Activated T-cell treated with anti-CD3 and anti-CD28 coated beads, Interleukin-2, amount 50 U/mL, for 24 hours (primary cell): ENCODE results near the gene SLC22A5.
A peak's percentile ranks its signal among the peaks of the same experiment; 100 is the strongest.
"Not testable (repeated sequence)": the region's sequence is repeated elsewhere in the genome, so short reads cannot be mapped to it uniquely, and the experiment has no call there.

Source experiments
- DNase-seq: peaks from one replicate; pipeline ENCODE4 v3.0.0-alpha.2; 2020
- H3K27ac Mint-ChIP-seq: 2 replicates; pipeline ENCODE4 v1.8.0; 2020; ENCODE audit warnings: mild to moderate bottlenecking, mixed read lengths
- H3K27me3 Mint-ChIP-seq: 2 replicates; pipeline ENCODE4 v1.8.0; 2020; ENCODE audit warnings: mixed read lengths
- H3K36me3 Mint-ChIP-seq: 2 replicates; pipeline ENCODE4 v1.8.0; 2020; ENCODE audit warnings: low read depth, mixed read lengths
- H3K4me1 Mint-ChIP-seq: 2 replicates; pipeline ENCODE4 v1.8.0; 2020; ENCODE audit warnings: low read depth, mixed read lengths
- H3K4me3 Mint-ChIP-seq: 2 replicates; pipeline ENCODE4 v1.8.0; 2020; ENCODE audit warnings: mild to moderate bottlenecking, moderate library complexity, mixed read lengths
- H3K9me3 Mint-ChIP-seq: 2 replicates; pipeline ENCODE4 v1.8.0; 2020; ENCODE audit warnings: mixed read lengths

The SLC22A5 gene

DNA sequence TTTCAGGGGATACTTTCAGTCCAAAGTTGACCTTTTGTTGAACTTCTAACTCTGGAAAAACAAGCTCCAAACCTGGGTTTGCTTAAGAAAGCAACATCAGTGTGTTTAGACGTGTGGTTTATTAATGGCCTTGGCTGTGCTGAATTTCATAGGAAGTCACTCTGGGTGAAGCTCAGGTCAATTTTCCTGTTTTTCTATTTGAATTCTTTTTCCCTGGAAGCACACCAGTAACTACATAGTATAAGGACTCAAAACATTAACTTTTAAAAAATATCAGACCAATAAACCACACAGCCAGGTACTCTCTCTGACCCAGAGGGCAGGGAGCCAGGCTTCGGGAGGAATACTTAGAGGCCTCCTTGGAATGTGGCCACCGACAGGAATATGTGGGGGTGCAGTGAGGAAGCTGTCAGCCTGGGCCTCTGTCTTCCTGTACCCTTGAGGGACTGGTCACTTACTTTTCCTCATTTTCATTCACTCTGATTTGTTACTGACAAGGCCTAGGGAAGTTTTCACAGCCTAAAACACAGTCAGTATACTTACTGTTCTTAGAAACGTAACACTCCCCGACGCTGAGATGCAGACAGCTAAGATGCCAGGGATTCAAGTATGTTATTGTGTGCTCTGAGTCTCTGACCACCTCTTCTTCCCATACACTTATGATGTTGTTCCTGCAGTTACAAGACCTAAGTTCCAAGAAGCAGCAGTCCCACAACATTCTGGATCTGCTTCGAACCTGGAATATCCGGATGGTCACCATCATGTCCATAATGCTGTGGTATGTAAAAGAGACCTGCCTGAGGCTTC, 18.9 kb downstream of the SLC22A5 start:
- DNase-seq, result no peak
- Mint-ChIP-seq H3K4me3 (no peak overlapping the region), H3K27me3 (no peaks in the 10 kb centered on the region), H3K4me1 (peaks cover 63% of the 10 kb centered on the region), H3K9me3 (no peaks in the 10 kb centered on the region), H3K36me3 (peaks cover 17% of the 10 kb centered on the region), H3K27ac (peak overlapping the region; percentile 4)

DNA sequence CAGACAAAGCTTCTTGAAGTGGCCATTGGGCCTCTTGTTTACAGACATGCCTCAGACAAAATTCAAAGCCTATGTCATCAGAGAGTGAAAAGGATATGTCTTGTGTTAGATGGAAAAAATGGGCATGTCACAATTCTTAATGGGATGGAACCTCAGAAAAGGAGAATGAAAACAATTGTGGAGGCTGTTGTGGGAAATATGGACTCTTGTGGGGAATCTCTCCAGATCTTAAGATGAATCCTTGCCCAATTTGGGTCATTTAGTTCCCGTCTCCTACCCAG, 19.5 kb downstream of the SLC22A5 start:
- no peaks in the 10 kb centered on the region for H3K27me3 Mint-ChIP-seq
- peaks cover 63% of the 10 kb centered on the region for H3K4me1 Mint-ChIP-seq
- no peak overlapping the region for H3K4me3 Mint-ChIP-seq
- peaks cover 23% of the 10 kb centered on the region for H3K36me3 Mint-ChIP-seq
- H3K9me3 Mint-ChIP-seq, result no peaks in the 10 kb centered on the region
- DNase-seq, result no peak
- peak overlapping the region; percentile 4 for H3K27ac Mint-ChIP-seq

DNA sequence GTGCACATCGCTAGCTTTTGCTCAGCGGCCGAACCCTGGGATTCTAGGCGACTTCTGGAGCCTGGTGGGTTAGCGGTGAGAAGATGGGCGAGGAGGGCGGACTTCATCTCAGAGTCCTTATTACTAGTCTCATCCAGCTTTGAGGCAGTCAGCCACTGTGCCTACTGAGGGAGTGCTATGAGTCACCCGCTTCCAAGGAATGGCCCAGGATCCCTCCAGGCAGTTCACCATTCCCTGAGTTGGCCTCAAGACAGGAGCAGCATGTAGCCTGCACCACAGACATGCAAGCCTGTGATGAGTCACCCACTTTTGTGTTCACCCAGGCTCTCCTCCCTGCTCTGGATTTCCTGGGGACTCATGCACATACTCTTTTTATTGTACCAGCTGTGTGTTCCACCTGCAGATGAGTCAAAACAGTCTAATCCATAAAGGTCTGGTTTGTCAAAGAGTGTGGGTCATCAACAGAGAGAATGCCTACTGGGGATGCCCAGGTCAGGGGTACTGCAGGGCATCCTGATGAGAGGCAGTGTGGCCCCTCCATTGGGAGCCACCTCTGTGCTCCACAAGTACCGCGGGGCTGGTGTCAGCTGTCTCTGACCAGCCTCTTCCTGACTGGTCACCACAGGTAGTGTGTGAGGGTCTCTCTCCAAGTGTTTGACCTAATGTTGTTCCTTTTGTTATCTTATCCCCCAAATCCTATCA, 20.2 kb downstream of the SLC22A5 start:
- no peak for DNase-seq
- Mint-ChIP-seq H3K9me3 (no peaks in the 10 kb centered on the region), H3K4me3 (no peak overlapping the region), H3K27me3 (no peaks in the 10 kb centered on the region), H3K27ac (peak overlapping the region; percentile 45), H3K36me3 (peaks cover 28% of the 10 kb centered on the region), H3K4me1 (peaks cover 67% of the 10 kb centered on the region)

DNA sequence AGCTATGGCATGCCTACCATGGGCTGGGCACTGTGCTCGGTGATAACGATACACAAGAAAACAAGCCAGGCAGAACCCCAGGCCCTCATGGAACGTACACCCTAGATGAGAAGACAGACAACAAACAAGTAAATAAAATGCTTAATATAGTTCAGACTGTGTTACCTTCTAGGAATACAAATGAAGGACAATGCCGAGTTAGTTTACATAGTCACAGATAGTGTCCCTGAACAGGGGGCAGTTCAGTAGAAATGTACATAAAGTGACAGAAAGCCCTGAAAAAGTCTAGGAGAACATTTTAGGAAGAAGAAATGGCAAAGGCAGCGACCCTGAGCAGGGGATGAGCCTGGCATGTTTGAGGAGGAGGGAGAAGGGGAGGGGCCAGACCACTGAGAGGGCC, 21.7 kb downstream of the SLC22A5 start:
- no peak overlapping the region for H3K4me3 Mint-ChIP-seq
- H3K27ac Mint-ChIP-seq, result no peak overlapping the region
- no peak for DNase-seq
- no peaks in the 10 kb centered on the region for H3K9me3 Mint-ChIP-seq
- peaks cover 71% of the 10 kb centered on the region for H3K4me1 Mint-ChIP-seq
- H3K36me3 Mint-ChIP-seq, result peaks cover 31% of the 10 kb centered on the region
- H3K27me3 Mint-ChIP-seq, result no peaks in the 10 kb centered on the region

DNA sequence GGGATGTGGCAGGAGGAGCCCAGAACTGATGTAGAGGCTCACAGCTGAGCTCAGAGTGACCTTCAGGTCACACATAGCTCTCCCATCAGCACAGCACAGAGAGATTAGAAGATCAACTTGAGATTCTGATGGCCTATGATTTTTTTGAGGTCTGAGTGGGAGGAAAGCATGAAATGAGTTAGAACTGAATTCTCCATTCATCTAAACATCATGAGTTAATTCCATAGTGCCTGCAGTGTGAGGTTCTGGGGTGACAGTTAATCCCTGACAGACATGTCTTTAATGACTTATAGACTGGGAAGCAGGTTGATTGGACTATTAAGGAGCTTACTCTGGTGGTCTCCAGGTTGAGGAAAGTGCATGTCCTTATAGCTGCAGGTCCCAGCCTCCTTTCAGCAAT, 22.4 kb downstream of the SLC22A5 start:
- Mint-ChIP-seq H3K27me3 (no peaks in the 10 kb centered on the region), H3K4me1 (peaks cover 71% of the 10 kb centered on the region), H3K36me3 (peaks cover 31% of the 10 kb centered on the region), H3K27ac (peak overlapping the region; percentile 60), H3K4me3 (no peak overlapping the region), H3K9me3 (no peaks in the 10 kb centered on the region)
- DNase-seq, result no peak

DNA sequence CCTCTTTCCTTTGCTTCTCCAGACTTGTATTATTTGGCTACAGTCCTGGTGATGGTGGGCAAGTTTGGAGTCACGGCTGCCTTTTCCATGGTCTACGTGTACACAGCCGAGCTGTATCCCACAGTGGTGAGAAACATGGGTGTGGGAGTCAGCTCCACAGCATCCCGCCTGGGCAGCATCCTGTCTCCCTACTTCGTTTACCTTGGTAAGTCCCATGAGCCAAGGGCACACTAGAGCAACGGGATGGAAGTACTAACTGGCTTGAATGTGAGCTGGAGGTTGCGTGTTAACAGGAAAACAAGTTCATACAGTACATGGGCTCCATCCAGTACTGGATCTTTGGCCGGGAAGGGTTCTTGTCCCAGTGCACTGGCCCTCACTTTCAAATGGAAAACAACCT, 22.9 kb downstream of the SLC22A5 start:
- DNase-seq, result no peak
- no peak overlapping the region for H3K27ac Mint-ChIP-seq
- H3K27me3 Mint-ChIP-seq, result no peaks in the 10 kb centered on the region
- H3K36me3 Mint-ChIP-seq, result peaks cover 31% of the 10 kb centered on the region
- H3K4me1 Mint-ChIP-seq, result peaks cover 72% of the 10 kb centered on the region
- no peak overlapping the region for H3K4me3 Mint-ChIP-seq
- H3K9me3 Mint-ChIP-seq, result no peaks in the 10 kb centered on the region

DNA sequence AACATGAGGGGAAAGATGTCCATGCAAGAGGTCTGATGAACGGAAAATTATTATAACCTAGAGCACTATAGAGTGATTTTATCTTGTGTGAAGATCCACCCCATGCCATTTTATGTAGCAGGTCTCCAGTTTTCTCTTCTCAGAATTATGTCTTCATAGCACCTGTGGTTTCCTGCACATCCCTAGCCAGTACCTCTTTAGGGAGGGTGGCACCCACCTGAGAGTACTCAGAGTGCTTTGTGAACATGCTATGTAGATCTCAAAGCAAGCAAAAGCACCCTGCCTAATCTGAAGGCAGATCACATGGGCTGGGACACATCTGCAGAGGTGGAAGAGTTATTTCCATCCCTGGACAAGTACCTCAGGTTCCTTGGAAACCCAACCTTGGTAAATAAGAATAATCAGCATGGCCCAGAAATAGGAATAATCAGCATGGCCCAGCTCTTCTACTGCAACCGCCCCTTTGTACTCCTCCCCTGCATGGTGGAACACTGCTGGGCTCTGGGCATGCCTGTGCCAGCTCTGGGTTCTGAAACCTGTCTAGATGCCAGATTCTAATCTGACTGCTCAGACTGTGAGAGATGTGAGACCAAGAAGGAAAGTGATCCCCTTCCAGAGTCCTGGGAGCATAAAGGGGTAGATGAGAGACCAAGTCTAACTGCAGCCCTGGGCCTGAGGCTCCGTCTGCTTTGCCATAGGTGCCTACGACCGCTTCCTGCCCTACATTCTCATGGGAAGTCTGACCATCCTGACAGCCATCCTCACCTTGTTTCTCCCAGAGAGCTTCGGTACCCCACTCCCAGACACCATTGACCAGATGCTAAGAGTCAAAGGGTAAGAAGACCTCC, 23.7 kb downstream of the SLC22A5 start:
- Mint-ChIP-seq H3K36me3 (peaks cover 31% of the 10 kb centered on the region), H3K4me1 (peaks cover 75% of the 10 kb centered on the region)

DNA sequence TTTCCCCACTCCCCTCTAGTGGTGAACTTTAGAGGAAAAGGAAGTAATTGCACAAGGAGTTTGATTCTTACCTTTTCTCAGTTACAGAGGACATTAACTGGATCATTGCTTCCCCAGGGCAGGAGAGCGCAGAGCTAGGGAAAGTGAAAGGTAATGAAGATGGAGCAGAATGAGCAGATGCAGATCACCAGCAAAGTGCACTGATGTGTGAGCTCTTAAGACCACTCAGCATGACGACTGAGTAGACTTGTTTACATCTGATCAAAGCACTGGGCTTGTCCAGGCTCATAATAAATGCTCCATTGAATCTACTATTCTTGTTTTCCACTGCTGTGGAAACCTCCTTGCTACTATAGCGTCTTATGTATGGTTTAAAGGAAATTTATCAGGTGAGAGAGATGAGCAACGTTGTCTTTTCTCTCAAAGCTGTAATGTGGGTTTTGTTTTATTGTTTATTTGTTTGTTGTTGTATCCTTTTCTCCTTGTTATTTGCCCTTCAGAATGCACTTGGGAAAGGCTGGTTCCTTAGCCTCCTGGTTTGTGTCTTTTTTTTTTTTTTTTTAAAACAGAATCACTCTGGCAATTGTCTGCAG, 25.3 kb downstream of the SLC22A5 start:
- H3K36me3 Mint-ChIP-seq, result peaks cover 29% of the 10 kb centered on the region
- H3K27ac Mint-ChIP-seq, result peak overlapping the region; percentile 48
- no peak for DNase-seq
- H3K4me1 Mint-ChIP-seq, result peaks cover 74% of the 10 kb centered on the region
- no peak overlapping the region for H3K4me3 Mint-ChIP-seq
- H3K9me3 Mint-ChIP-seq, result no peaks in the 10 kb centered on the region
- H3K27me3 Mint-ChIP-seq, result no peaks in the 10 kb centered on the region

More for the DNA sequence above, 23.7 kb downstream of the SLC22A5 start:
- Mint-ChIP-seq H3K9me3 (no peaks in the 10 kb centered on the region), H3K27ac (peak overlapping the region; percentile 58), H3K27me3 (no peaks in the 10 kb centered on the region), H3K4me3 (no peak overlapping the region)
- no peak for DNase-seq

DNA sequence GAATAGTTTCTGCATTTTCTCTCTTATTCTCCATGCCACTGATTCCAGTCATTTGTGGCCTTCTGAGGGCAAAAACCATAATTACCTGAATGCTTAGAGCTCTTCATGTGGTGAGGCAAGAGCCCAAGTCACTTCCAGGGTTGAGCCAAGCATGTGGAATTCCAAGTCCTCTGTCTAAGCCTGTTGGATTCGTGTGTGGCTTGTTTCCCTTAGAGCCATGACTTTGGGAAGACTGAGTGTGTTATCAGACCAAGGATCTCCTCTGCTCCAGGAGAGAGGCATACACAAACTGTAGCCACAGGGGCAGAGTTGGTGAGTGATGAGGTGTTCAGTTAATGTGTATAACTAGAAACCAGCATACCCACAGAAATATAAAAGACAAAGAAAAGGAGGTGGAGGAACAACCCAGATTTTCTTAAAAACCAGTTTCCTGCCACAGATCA, 27.1 kb downstream of the SLC22A5 start:
- Mint-ChIP-seq H3K27ac (peak overlapping the region; percentile 73), H3K36me3 (peaks cover 24% of the 10 kb centered on the region), H3K4me3 (no peak overlapping the region)

DNA sequence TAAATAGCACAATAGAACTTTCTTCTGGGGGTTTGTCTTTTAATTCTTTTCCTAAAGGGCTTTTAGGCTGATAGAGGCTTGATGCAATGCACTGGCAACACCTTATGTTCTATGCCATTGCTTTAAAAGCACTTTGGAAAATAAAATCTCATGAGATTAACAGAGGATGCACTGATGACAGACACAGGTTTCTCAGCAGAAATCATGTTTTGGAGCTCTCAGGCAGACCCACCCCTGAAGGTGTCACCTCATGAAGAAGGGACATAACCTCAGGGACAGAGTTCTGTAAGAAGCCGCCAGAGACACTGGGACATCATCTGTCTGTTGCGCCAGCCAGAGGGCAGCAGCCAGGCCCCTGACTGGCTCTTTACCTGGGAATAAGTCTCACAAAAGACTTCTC, 27.7 kb downstream of the SLC22A5 start:
- no peaks in the 10 kb centered on the region for H3K27me3 Mint-ChIP-seq
- H3K4me1 Mint-ChIP-seq, result peaks cover 72% of the 10 kb centered on the region
- no peak for DNase-seq
- no peak overlapping the region for H3K4me3 Mint-ChIP-seq
- no peaks in the 10 kb centered on the region for H3K9me3 Mint-ChIP-seq
- H3K27ac Mint-ChIP-seq, result no peak overlapping the region
- H3K36me3 Mint-ChIP-seq, result peaks cover 24% of the 10 kb centered on the region

More for the DNA sequence above, 27.1 kb downstream of the SLC22A5 start:
- Mint-ChIP-seq H3K9me3 (no peaks in the 10 kb centered on the region), H3K27me3 (no peaks in the 10 kb centered on the region), H3K4me1 (peaks cover 74% of the 10 kb centered on the region)
- DNase-seq, result no peak

DNA sequence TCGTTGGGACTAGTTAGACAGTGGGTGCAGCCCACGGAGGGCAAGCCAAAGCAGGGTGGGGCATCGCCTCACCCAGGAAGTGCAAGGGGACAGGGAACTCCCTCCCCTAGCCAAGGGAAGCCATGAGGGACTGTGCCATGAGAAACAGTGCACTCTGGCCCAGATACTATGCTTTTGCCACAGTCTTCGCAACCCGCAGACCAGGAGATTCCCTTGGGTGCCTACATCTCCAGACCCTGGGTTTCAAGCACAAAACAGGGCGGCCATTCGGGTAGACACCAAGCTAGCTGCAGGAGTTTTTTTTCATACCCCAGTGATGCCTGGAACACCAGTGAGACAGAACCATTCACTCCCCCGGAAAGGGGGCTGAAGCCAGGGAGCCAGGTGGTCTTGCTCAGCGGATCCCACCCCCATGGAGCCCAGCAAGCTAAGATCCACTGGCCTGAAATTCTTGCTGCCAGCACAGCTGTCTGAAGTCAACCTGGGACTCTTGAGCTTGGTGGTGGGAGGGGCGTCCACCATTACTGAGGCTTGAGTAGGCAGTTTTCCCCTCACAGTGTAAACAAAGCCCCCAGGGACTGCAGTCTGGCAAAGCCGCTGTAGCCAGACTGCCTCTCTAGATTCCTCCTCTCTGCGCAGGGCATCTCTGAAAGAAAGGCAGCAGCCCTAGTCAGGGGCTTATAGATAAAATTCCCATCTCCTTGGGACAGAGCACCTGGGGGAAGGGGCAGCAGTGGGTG, 28.6 kb downstream of the SLC22A5 start:
- not testable (repeated sequence) for H3K27me3 Mint-ChIP-seq, DNase-seq, H3K27ac Mint-ChIP-seq, H3K4me3 Mint-ChIP-seq, H3K9me3 Mint-ChIP-seq
- Mint-ChIP-seq H3K4me1 (peaks cover 63% of the 10 kb centered on the region), H3K36me3 (peaks cover 16% of the 10 kb centered on the region)

DNA sequence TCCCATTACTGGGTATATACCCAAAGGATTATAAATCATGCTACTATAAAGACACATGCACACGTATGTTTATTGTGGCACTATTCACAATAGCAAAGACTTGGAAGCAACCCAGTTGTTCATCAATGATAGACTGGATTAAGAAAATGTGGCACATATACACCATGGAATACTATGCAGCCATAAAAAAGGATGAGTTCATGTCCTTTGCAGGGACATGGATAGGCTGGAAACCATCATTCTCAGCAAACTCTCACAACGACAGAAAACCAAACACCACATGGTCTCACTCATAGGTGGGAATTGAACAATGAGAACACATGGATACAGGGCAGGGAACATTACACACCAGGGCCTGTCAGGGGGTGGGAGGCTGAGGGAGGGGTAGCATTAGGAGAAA, 34.5 kb downstream of the SLC22A5 start:
- not testable (repeated sequence) for H3K27ac Mint-ChIP-seq, DNase-seq, H3K27me3 Mint-ChIP-seq, H3K4me3 Mint-ChIP-seq, H3K9me3 Mint-ChIP-seq, H3K36me3 Mint-ChIP-seq
- peaks cover 68% of the 10 kb centered on the region for H3K4me1 Mint-ChIP-seq

DNA sequence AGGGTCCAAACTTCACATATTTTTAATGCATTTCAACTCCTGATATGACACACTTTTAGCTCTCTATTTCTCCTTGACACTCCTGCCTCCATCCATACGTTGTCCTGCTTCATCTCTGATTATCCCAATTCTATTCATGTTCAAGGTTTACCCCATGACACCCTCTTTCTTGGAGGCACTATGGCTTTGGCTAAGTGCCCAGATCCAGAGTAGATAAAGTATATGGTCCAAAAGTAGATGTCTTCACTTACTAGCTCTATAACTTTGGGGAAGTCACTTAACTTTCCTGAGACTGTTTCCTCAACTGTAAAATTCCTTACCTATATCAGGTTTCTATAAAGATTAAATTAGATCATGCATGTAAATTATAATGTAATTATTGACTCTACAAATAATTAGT, 36.1 kb downstream of the SLC22A5 start:
- peaks cover 5% of the 10 kb centered on the region for H3K36me3 Mint-ChIP-seq
- H3K27me3 Mint-ChIP-seq, result no peaks in the 10 kb centered on the region
- H3K4me3 Mint-ChIP-seq, result no peak overlapping the region
- peaks cover 62% of the 10 kb centered on the region for H3K4me1 Mint-ChIP-seq
- peak overlapping the region; percentile 51 for H3K27ac Mint-ChIP-seq
- no peak for DNase-seq
- H3K9me3 Mint-ChIP-seq, result no peaks in the 10 kb centered on the region
